ENCODE data around the gene YES1. TPM values are rescaled to one million over a fixed set of nuclear protein-coding genes. Genes with fewer than 3 reads are reported as not detected.

YES1 gene
- total and polyA plus RNA-seq, 2 of the 8 experiments (the other 6 are each of a cell fraction or from before 2014, with no cell fraction given): 14.8 to 94.3 TPM

- TF ChIP-seq KDM1A (IDR thresholded peaks at IDR 0.05; ENCODE audit: borderline replicate concordance, low read length) (no peak), CHD2 (IDR thresholded peaks at IDR 0.05; ENCODE audit: low read length) (no peak), EGR1 (IDR thresholded peaks at IDR 0.05; ENCODE audit: borderline replicate concordance, low read depth, low read length) (no peak), TBP (IDR thresholded peaks at IDR 0.05; ENCODE audit: low read depth, low read length) (no peak), KDM4A (IDR thresholded peaks at IDR 0.05; ENCODE audit: low read depth, low read length, severe bottlenecking) (no peak)
These were observed 100.8 kb downstream of the YES1 start (continued) for GRCh38 chr18:711310-711656.
